Uterine smooth muscle cell (primary cell): Measurements from ENCODE around the gene CD59. TPM values are rescaled to one million over a fixed set of nuclear protein-coding genes. Genes with fewer than 3 reads are reported as not detected.

Experiments used
- total RNA-seq: library from RNA; depleted of rRNA; stranded (reverse); fragments of >200 nt; gene quantifications from 2 replicates; pipeline ENCODE4 v1.2.3, GENCODE V29; 2014

The CD59 gene, protein sequence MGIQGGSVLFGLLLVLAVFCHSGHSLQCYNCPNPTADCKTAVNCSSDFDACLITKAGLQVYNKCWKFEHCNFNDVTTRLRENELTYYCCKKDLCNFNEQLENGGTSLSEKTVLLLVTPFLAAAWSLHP
- 431 and 609 TPM in 2 replicates for total RNA-seq

GRCh38 chr11:33736148-33736812, at the start of gene CD59:
CD59 (minus strand) TSS chr11:33736423; CDS start chr11:33722445, 13,978 bp downstream.

GRCh38 chr11:33773987-33774735, 37.9 kb upstream of the CD59 start, which contains the start of gene FBXO3:
FBXO3 (minus strand) TSS chr11:33774520; CDS start chr11:33774497, 23 bp downstream.

GRCh38 chr11:33700502-33701271, 35.5 kb downstream of the CD59 start, which contains the start of gene C11orf91:
C11orf91 (minus strand) TSS chr11:33700826; CDS start chr11:33700740, 86 bp downstream.

Other genes with a start within 250 kb of the CD59 start
- gene C11orf91, start 35.6 kb downstream of the CD59 start, total RNA-seq = not detected in 2 replicates
- gene FBXO3, start 38.1 kb upstream of the CD59 start, total RNA-seq = 42.2 and 59.9 TPM in 2 replicates
- gene LMO2, start 155.7 kb upstream of the CD59 start, total RNA-seq = 0.22 TPM in 1 of 2 replicates, not detected in the other